DND-41 (cell line): ENCODE data around the gene PDE6B.

Source experiments
- ATAC-seq: fragments of 200-7000 bp; cut with Tn5 transposase; 3 replicates; pipeline ENCODE4 v1.9.1; 2021; ENCODE audit warnings: low read depth; ENCODE audit not compliant: insufficient read depth
- DNase-seq: peaks from one replicate; pipeline ENCODE4 v3.0.0-alpha.2; 2020
- H2AFZ ChIP-seq: 2 replicates; pipeline ENCODE4 v1.6.0; 2012; ENCODE audit warnings: low read depth, low read length
- H3K27ac ChIP-seq: 2 replicates; pipeline ENCODE4 v1.5.1; 2012; ENCODE audit warnings: low read length, inconsistent platforms
- H3K27me3 ChIP-seq: fragments of 200-600 bp; sonication (generic); 2 replicates; pipeline ENCODE4 v1.6.0; 2012; ENCODE audit warnings: low read length, mild to moderate bottlenecking, inconsistent platforms; ENCODE audit not compliant: insufficient read depth, poor library complexity
- H3K36me3 ChIP-seq: 2 replicates; pipeline ENCODE4 v1.5.1; 2012; ENCODE audit warnings: low read length, inconsistent platforms; ENCODE audit not compliant: insufficient read depth
- H3K4me1 ChIP-seq: 2 replicates; pipeline ENCODE4 v1.5.1; 2012; ENCODE audit warnings: mild to moderate bottlenecking, low read length; ENCODE audit not compliant: insufficient read depth
- H3K4me2 ChIP-seq: 2 replicates; pipeline ENCODE4 v1.6.0; 2012; ENCODE audit warnings: mild to moderate bottlenecking, moderate library complexity, low read length, inconsistent platforms; ENCODE audit not compliant: insufficient read depth
- H3K4me3 ChIP-seq, 2 experiments: fragments of 200-600 bp in 1 of 2; shearing (Covaris generic) in 1 of 2; 2 replicates each; pipeline ENCODE4 v1.5.1; 2012 to 2016; ENCODE audit warnings: inconsistent platforms in 2 of 2, low read length in 2 of 2, mild to moderate bottlenecking in 2 of 2, low read depth in 1 of 2, moderate library complexity in 1 of 2
- H3K79me2 ChIP-seq: 2 replicates; pipeline ENCODE4 v1.6.0; 2012; ENCODE audit warnings: low read length, inconsistent platforms; ENCODE audit not compliant: insufficient read depth
- H3K9ac ChIP-seq: 2 replicates; pipeline ENCODE4 v1.6.0; 2012; ENCODE audit warnings: low read depth, mild to moderate bottlenecking, inconsistent platforms, low read length, moderate library complexity
- H3K9me3 ChIP-seq: 2 replicates; pipeline ENCODE4 v1.5.1; 2012; ENCODE audit warnings: low read length, moderate library complexity, mild to moderate bottlenecking, inconsistent platforms; ENCODE audit not compliant: insufficient read depth, severe bottlenecking
- H4K20me1 ChIP-seq: 2 replicates; pipeline ENCODE4 v1.6.0; 2012; ENCODE audit warnings: low read length; ENCODE audit not compliant: insufficient read depth
- CTCF ChIP-seq: IDR thresholded peaks from 2 replicates; pipeline ENCODE4 v1.5.1; 2012; ENCODE audit warnings: borderline replicate concordance, low read length, moderate library complexity, mild to moderate bottlenecking; ENCODE audit not compliant: poor library complexity, severe bottlenecking; ENCODE audit errors: extremely low read depth
- EZH2 ChIP-seq: IDR thresholded peaks from 3 replicates; pipeline ENCODE4 v1.6.1; 2012; ENCODE audit warnings: borderline replicate concordance, low read depth, mild to moderate bottlenecking, moderate library complexity, low read length, inconsistent platforms; ENCODE audit not compliant: severe bottlenecking

The PDE6B gene

GRCh38 chr4:649751-650310 lies 24.5 kb downstream of the PDE6B start:
- Histone ChIP-seq H3K79me2 (no peaks in the 10 kb centered on the region), H3K27me3 (no peaks in the 10 kb centered on the region), H3K4me3 (no peak overlapping the region), H3K27ac (no peak overlapping the region), H3K4me1 (no peaks in the 10 kb centered on the region), H3K9ac (no peak overlapping the region), H4K20me1 (no peaks in the 10 kb centered on the region), H3K4me2 (no peak overlapping the region), H2AFZ (no peak overlapping the region), H3K36me3 (no peaks in the 10 kb centered on the region), H3K9me3 (no peaks in the 10 kb centered on the region)
- no peak for ATAC-seq
- DNase-seq = no peak
- TF ChIP-seq CTCF = no peak
- no peak for TF ChIP-seq EZH2

- Histone ChIP-seq H3K4me3 (no peak overlapping the region), H3K79me2 (no peaks in the 10 kb centered on the region), H3K9me3 (no peaks in the 10 kb centered on the region), H3K36me3 (no peaks in the 10 kb centered on the region), H4K20me1 (no peaks in the 10 kb centered on the region), H2AFZ (no peak overlapping the region), H3K4me2 (no peak overlapping the region), H3K4me1 (no peaks in the 10 kb centered on the region), H3K9ac (no peak overlapping the region), H3K27me3 (no peaks in the 10 kb centered on the region), H3K27ac (no peak overlapping the region)
- no peak for DNase-seq
- ATAC-seq = no peak
- TF ChIP-seq CTCF = no peak
- TF ChIP-seq EZH2 = no peak
Measured at GRCh38 chr4:650461-650860, 25.1 kb downstream of the PDE6B start.

- Histone ChIP-seq H3K27ac (no peak overlapping the region), H3K27me3 (no peaks in the 10 kb centered on the region), H3K9ac (no peak overlapping the region), H3K9me3 (no peaks in the 10 kb centered on the region), H3K36me3 (no peaks in the 10 kb centered on the region), H3K4me2 (no peak overlapping the region), H4K20me1 (no peaks in the 10 kb centered on the region), H3K79me2 (no peaks in the 10 kb centered on the region), H2AFZ (no peak overlapping the region), H3K4me3 (no peak overlapping the region), H3K4me1 (no peaks in the 10 kb centered on the region)
- ATAC-seq (peak; percentile 13; the same call in 1 of the 3 replicates), DNase-seq (no peak)
- TF ChIP-seq EZH2 (no peak), CTCF (no peak)
Measured at GRCh38 chr4:650951-651883, 25.8 kb downstream of the PDE6B start.
